Measurements from ENCODE around the gene PPY. TPM values are rescaled to one million over a fixed set of nuclear protein-coding genes. Genes with fewer than 3 reads are reported as not detected.
"Not testable (repeated sequence)": the region's sequence is repeated elsewhere in the genome, so short reads cannot be mapped to it uniquely, and the experiment has no call there.

PPY gene
- total RNA-seq, 1 experiment from 2014 or later: not detected

DNA sequence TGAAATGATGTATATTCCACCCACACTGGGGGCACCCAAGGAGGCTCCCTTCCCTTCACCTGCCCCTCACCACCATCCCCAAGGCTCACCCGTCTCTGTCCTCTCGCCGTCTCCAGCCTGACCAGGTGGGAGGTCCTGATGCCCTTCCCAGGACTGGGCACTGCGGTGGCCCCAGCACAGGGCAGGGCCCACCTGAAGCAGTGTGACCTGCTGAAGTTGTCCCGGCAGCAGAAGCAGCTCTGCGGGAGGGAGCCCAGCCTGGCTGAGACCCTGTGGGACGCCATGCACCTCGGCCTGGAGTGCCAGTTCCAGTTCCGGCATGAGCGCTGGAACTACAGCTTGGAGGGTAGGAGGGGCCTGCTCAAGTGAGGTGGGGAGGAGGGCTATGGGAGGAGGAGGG lies 9.9 kb downstream of the PPY start:
- no peak for DNase-seq (ENCODE audit: low spot score)

DNA sequence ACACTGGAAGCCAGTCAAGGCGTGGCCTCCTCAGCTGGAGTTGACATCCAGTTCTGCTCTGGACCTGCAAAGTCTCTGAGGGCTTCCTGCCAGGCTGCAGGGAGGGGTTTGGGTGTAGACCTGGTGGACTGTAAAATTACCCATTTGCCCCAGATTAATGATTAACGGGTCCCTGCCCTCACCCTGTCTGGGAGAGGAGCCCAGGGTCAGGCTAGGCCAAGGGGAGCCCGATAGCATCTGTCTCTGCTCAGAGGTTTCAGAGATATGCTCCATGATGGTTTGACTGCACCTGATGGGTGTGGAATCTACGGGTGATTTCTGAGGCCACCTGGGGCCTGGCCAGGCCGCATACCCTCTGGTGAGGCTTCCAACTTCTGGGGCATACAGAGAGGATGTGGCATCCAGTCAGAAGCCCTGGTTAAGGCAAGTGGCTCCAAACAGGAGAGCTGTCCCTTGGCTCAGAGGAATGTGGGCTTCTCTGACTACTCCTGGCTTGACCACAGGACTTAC lies 11.2 kb downstream of the PPY start:
- DNase-seq (ENCODE audit: low spot score): no peak

GRCh38 chr17:43928609-43929008 lies 13.7 kb downstream of the PPY start:
- DNase-seq (ENCODE audit: low spot score): no peak

DNA sequence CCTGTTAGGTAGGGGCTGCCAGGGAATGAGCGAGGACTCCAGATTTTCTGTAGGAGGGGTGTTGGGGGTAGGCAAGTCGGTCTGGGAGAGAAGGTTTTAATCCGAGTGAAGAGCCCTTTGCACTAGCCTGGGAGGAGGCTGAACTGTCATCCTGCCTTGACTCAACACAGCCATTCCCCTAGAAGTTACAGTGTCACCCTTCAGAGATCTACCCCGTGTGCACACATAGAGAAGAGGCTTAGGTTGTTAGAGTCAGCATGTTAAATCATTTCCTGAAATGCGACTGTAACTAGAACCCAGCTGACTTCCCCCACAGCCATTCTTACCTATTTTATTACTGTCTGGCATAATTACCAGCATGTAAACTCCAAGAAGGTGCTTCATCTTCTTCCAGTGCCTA lies 14.3 kb downstream of the PPY start:
- DNase-seq (ENCODE audit: low spot score): not testable (repeated sequence)

- no peak for DNase-seq (ENCODE audit: low spot score)
Measured at GRCh38 chr17:43927060-43927864, 15.0 kb downstream of the PPY start.

DNA sequence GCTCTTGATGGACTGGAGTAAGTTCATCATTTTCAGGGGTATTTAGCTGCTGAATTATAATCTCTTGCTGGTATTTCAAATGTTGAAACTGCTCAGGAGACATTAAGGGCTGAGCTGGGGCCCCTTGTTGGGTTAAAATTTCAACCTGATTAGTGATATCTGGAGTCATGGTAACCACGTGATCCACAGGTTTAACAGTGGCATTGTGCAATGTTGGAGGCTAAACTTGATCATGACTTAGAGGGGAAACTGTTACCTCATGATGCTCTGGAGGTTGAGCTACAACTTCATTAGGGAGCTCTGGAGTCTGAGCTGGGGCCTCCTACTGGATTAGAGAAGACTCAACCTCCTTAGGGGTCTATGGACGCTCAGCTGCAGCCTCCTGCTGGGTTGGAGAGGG lies 17.7 kb downstream of the PPY start:
- no peak for DNase-seq (ENCODE audit: low spot score)

DNA sequence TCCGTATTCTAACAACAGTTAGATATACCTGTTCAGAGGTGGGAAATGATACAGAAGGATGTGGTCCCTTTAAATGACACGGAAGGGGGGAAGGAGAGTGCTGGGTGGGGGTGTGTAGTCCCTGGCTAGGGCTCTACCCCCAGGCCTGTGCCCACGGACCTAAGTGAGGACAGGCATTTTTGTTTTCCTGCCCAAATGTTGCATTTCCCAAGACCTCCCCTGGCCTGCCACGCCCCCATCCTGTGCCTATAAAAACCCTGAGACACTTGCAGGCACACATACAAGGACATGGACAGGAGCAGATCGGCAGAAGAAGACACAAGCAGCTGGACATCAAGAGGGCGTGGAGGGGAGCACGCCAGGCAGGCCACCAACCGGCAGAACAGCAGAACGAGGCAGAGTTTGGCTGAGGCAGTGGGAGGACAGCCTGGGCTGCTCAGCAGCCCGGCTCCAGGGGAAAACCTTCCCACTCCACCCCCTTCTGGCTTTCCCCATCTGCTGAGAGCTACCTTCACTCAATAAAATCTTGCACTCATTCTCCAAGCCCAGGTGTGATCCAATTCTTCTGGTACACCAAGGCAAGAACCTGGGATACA lies 21.7 kb downstream of the PPY start:
- no peak for DNase-seq (ENCODE audit: low spot score)

- no peak for DNase-seq (ENCODE audit: low spot score)
Measured at GRCh38 chr17:43918026-43918389, 24.3 kb downstream of the PPY start.

- no peak for DNase-seq (ENCODE audit: low spot score)
Measured at GRCh38 chr17:43917348-43918025, 24.8 kb downstream of the PPY start.

- DNase-seq (ENCODE audit: low spot score): no peak
Measured at GRCh38 chr17:43917016-43917347, 25.3 kb downstream of the PPY start.

GRCh38 chr17:43916385-43916784 lies 25.9 kb downstream of the PPY start:
- DNase-seq (ENCODE audit: low spot score): no peak

DNA sequence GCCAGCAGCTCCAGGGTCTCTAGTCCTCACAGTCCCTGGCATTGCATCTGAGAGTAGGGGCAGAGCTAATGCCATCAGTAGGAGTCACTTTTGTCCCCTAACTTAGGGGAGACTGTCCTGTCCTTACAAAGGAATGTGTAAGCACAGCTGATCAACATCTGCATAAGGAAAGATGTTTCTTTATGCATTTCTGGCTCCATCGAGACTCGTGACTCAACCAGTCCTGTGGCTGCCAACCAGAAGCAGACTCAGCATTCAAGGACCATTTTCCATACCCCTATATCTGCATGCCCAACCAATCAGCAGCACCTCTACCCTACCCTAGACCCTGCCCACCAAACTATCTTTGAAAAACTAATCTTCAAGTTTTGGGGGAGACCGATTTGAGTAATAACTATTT lies 26.7 kb downstream of the PPY start:
- no peak for DNase-seq (ENCODE audit: low spot score)

- no peak for DNase-seq (ENCODE audit: low spot score)
Measured at GRCh38 chr17:43914451-43914850, 27.8 kb downstream of the PPY start.

GRCh38 chr17:43913584-43913983 lies 28.7 kb downstream of the PPY start:
- no peak for DNase-seq (ENCODE audit: low spot score)

DNA sequence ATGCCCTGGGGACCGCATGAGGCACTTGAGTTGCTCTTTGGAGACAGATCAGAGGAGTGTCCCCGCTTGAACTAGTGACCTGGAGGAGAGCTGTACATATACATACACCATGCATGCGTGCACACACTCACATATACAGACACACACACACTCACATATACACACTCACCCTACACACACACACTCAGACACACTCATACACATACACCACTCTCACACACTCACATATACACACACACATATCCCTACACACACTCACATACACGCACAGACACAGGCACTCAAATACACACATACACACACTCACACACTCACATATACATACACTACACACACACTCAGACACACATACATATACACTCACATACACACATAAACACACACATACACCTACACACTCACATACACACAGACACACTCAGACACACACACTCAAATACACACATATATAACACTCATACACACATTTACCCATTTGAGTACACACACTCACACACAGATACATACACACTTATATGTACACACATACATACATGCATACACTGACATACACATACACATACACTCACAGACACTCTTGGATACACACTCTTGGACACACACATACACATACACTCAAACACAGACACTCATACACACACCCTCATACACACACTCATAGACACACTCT lies 29.5 kb downstream of the PPY start:
- no peak for DNase-seq (ENCODE audit: low spot score)

DNA sequence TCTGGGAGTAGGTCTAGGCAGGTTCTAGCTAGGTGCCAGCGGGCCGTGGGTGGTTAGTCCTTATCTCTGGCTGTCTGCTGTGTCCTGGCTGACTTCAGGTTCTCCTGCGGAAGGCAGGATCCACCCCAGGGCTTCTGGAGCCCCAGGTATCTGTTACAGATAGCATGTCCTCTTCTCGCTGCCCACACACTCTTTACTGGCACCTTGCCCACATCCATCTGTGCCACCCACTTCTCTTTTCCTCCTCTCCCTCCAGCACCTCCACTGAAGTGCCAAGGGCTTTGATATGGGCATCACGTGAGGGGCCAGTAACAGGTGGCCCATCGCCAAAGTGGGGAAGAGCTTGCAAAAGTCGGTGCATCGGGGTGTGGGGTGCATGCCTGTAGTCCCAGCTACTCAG lies 30.4 kb downstream of the PPY start:
- no peak for DNase-seq (ENCODE audit: low spot score)

DNA sequence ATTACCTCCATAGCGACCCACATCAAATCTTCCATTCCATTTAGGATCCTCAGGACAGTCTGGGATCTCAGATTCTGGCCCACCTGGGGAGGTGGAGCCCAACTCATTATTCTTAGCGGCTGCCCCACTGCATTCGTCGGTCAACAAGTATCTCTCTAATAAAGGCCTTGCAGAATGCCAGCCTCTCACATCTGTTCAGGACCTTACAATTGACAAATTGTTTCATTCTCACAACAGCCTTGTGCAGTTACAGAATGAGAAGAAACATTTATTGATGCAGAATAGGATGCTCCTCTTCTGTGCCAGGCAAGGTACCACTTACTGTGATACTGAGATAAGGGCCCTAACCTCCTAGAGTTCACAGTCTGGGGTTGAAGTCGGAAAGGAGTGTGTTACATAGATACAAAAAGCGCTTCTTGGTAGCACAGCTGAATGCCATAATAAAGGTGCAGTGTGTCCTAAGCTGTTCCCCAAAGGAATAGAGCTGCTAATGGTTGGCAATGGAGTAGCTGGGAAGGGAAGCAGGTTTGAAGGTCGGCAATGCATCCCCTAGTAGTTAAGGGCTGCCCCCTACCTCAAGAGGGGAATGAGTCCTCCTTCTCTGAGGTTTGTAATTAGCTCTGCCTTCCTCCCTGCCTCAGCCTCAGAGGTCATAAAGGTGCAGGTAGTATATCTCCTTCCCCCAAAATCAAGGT lies 32.6 kb downstream of the PPY start:
- DNase-seq (ENCODE audit: low spot score): no peak

DNA sequence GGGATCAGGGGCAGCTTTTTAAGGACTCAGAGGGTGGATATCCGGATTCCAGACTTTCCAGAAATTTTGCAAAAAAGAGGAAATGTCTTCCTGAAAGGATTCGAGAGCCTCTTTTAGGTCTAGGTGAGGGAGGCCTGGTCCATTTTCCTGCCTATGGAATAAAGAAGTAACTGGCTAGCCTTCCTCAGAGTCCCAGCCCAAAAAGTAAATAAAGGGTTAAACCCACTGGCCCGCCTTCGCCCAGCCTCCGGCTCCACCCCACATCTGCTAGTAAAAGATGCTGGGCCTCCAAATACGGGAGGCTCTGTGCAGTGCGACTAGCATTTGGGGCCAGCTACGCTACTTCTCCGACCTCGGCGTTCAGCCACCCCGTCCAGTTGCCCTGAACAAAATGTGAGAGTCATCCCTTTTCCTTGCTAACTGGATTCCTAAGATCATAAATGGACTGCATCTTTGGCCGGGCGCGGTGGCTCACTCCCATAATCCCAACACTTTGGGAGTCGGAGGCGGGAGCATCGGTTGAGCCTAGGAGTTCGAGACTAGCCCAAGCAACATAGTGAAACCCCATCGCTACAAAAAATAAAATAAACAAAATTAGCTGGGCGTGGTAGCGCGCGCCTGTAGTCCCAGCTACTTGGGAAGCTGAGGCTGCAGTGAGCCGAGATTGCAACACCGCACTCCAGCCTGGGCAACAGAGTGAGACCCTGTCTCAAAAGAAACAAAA lies 34.1 kb downstream of the PPY start:
- no peak for DNase-seq (ENCODE audit: low spot score)

GRCh38 chr17:43907425-43907981 lies 34.8 kb downstream of the PPY start, which contains the start of gene MPP2:
TSS of gene MPP2 (minus strand) at chr17:43907536. CDS start at chr17:43904460, 3,076 bp downstream.
- DNase-seq (ENCODE audit: low spot score): no peak

DNA sequence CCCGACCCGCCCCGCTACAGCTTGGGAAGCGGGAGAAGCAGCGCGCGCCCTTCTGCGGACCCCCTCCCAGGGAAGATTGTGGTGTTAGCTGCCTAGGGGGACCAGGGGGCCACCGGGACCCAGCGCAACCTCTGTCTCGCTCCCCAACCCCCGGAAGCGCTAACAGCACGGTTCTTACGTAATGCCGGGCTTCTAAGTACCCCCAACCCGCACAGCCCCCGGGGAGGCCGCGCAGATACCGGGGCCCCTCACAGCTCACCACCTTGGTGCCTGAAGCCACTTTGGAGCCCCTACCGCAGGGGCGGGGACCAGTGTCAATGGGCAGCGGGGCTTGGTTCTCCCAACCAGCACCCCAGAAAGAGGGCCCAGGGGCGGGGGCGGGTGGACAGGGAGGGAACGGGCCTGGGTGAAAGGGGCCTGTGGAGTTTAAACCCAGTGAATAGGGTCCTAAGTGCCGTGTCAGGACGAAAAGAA lies 35.3 kb downstream of the PPY start:
- no peak for DNase-seq (ENCODE audit: low spot score)

All from A172 (cell line).